OCI-LY3 (cell line): Measurements from ENCODE around the gene ASRGL1.

Experiments used
- CTCF ChIP-seq: fragments of 200-600, 300-600 bp; sonication (generic); IDR thresholded peaks from 2 replicates; pipeline ENCODE4 v1.5.1; 2014; ENCODE audit warnings: antibody characterized with exemption, low read length, low read depth
- EZH2phosphoT487 ChIP-seq: fragments of 200-600 bp; shearing (Covaris generic); IDR thresholded peaks from 2 replicates; pipeline ENCODE4 v1.6.1; 2018; ENCODE audit warnings: antibody characterized with exemption, mixed run types, low read depth

DNA sequence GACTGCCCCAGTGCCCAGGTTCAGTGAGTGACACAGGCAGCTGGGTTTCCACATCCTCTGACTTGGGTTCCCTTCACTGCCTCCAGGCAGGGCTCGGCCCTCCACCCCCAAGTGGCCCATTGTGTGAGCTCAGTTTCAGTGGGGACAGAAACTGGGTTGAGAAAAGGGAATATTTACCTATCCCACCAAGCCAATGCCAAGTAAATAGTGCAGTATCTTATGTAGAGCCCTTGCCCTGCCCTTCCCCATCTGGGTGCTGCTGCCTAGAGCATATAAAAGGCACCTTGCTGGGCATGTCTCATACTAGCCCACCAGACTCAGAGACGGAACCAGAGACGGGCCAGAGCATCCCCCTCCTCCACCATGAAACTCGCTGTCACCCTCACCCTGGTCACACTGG is 81.5 kb downstream of the ASRGL1 start, which contains the start of gene SCGB1A1:
- no peak for TF ChIP-seq CTCF
- TF ChIP-seq EZH2phosphoT487, result no peak
